GM23248 (cell line): ENCODE data around the gene PRSS56. TPM values are rescaled to one million over a fixed set of nuclear protein-coding genes. Genes with fewer than 3 reads are reported as not detected.
"Not testable (repeated sequence)": the region's sequence is repeated elsewhere in the genome, so short reads cannot be mapped to it uniquely, and the experiment has no call there.

Experiments
- DNase-seq: peaks from one replicate; pipeline ENCODE4 v3.0.0-alpha.2; 2015
- H2AFZ ChIP-seq: fragments of 200-600 bp; sonication (generic); 2 replicates; pipeline ENCODE4 v1.6.1; 2016; ENCODE audit warnings: antibody characterized with exemption
- H3F3A ChIP-seq: fragments of 200-600 bp; sonication (generic); 2 replicates; pipeline ENCODE4 v1.6.1; 2016; ENCODE audit warnings: mild to moderate bottlenecking, antibody characterized with exemption, mixed run types; ENCODE audit not compliant: insufficient read depth
- H3K27ac ChIP-seq: fragments of 200-600 bp; sonication (generic); 2 replicates; pipeline ENCODE4 v1.5.1; 2016; ENCODE audit warnings: mild to moderate bottlenecking
- H3K27me3 ChIP-seq: fragments of 200-600 bp; sonication (generic); replicated peaks from 2 replicates; pipeline ENCODE4 v1.6.1; 2016; ENCODE audit warnings: mild to moderate bottlenecking; ENCODE audit not compliant: insufficient read depth
- H3K36me3 ChIP-seq: fragments of 200-600 bp; sonication (generic); 2 replicates; pipeline ENCODE4 v1.6.1; 2016; ENCODE audit warnings: low read depth, mild to moderate bottlenecking
- H3K4me1 ChIP-seq: fragments of 200-600 bp; sonication (generic); 2 replicates; pipeline ENCODE4 v1.6.1; 2016; ENCODE audit warnings: mild to moderate bottlenecking; ENCODE audit not compliant: insufficient read depth
- H3K4me2 ChIP-seq: fragments of 200-600 bp; sonication (generic); one replicate; pipeline ENCODE4 v1.6.1; 2016; ENCODE audit warnings: mild to moderate bottlenecking; ENCODE audit not compliant: unreplicated experiment
- H3K4me3 ChIP-seq: fragments of 200-600 bp; sonication (generic); 2 replicates; pipeline ENCODE4 v1.5.1; 2016; ENCODE audit warnings: mild to moderate bottlenecking
- H3K79me2 ChIP-seq: fragments of 200-600 bp; sonication (generic); 2 replicates; pipeline ENCODE4 v1.6.1; 2016; ENCODE audit warnings: mild to moderate bottlenecking; ENCODE audit not compliant: insufficient read depth
- H3K9ac ChIP-seq: fragments of 200-600 bp; sonication (generic); 2 replicates; pipeline ENCODE4 v1.6.1; 2016; ENCODE audit warnings: mild to moderate bottlenecking
- H3K9me2 ChIP-seq: fragments of 200-600 bp; sonication (generic); 2 replicates; pipeline ENCODE4 v1.6.1; 2016; ENCODE audit warnings: mixed run types, mild to moderate bottlenecking, moderate library complexity; ENCODE audit not compliant: insufficient read depth
- H3K9me3 ChIP-seq: fragments of 200-600 bp; sonication (generic); one replicate; pipeline ENCODE4 v1.6.1; 2017; ENCODE audit warnings: low read depth
- H4K20me1 ChIP-seq: fragments of 200-600 bp; sonication (generic); 2 replicates; pipeline ENCODE4 v1.6.0; 2016; ENCODE audit not compliant: insufficient read depth
- EZH2 ChIP-seq: fragments of 200-600 bp; sonication (generic); IDR thresholded peaks from 2 replicates; pipeline ENCODE4 v1.6.1; 2018; ENCODE audit warnings: antibody characterized with exemption, mild to moderate bottlenecking; ENCODE audit not compliant: insufficient read depth, poor library complexity, severe bottlenecking
- EZH2phosphoT487 ChIP-seq: fragments of 200-600 bp; sonication (generic); IDR thresholded peaks from 2 replicates; pipeline ENCODE4 v1.6.1; 2018; ENCODE audit warnings: antibody characterized with exemption, moderate library complexity, mild to moderate bottlenecking, low read depth; ENCODE audit not compliant: insufficient read depth
- WGBS, 2 experiments: methylation state at CpG; one replicate each; pipeline ENCODE4 v1.1.6; 2015 to 2017; ENCODE audit warnings: low lambda C conversion rate in 2 of 2, low coverage in 1 of 2; ENCODE audit errors: missing lambda C conversion rate in 2 of 2; 5-methylcytosine and 5-hydroxymethylcytosine counted together
- in situ Hi-C: fragments of 300-500 bp; cut with MboI; formaldehyde crosslinking; loops from 2 replicates; pipeline ENCODE4 v1.15.0; 2020
- polyA plus RNA-seq: library from polyadenylated mRNA; unstranded; fragments of >200 nt; fragmentation: Nextera tagmentation; extraction: Ambion mirVana; gene quantifications from 2 replicates; pipeline ENCODE4 v1.2.1, GENCODE V29; 2016
- total RNA-seq: library from RNA; depleted of rRNA; stranded (reverse); fragments of >200 nt; shearing (Covaris generic); gene quantifications from 2 replicates; pipeline ENCODE4 v1.2.3, GENCODE V29; 2014

Gene PRSS56
- total and polyA plus RNA-seq, 2 experiments from 2014 or later: not detected

DNA sequence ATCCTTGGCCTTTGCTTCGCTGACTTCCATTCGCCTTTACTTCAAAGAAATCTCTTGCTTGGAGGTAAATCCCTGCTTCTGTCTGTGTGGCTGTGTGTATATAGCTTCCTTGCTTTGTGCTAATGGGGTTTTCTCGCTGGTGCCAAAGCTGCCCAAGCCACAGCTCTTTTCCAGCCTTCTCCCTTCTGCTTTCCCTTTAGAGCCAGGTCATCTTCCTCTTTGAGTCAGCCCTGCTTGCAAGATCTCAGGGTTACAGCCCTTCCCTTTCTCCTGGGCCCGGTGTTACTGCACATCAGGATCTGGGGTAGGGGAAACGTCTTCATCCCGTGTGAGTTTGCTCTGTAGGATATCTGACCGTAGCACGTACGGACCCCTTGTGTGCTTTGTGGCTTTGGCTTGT is 49.4 kb downstream of the PRSS56 start:
- 97 to 98% methylated on average over 9 of the region's 9 CpGs for WGBS, 2 experiments

DNA sequence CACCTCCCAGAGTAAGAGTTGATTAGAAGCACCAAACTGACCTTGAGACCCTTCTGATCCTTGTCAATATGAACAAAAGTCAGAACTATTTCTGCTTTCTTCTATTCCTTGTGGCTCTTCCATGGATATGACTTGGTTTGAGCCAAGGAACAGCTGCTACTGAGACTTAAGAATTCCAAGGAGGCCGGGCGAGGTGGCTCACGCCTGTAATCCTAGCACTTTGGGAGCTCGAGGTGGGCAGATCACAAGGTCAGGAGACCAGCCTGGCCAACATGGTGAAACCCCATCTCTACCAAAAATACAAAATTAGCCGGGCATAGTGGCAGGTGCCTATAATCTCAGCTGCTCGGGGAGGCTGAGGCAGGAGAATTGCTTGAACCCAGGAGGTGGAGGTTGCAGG is 50.3 kb downstream of the PRSS56 start:
- H3K9ac ChIP-seq, H2AFZ ChIP-seq, H3K27ac ChIP-seq, H3K4me2 ChIP-seq, H3K9me3 ChIP-seq, H4K20me1 ChIP-seq, DNase-seq, in situ Hi-C loops, H3K4me3 ChIP-seq, H3K9me2 ChIP-seq, H3K27me3 ChIP-seq: not testable (repeated sequence)
- H3K79me2 ChIP-seq: peaks cover 13% of the 10 kb centered on the region; the same call in 1 of the 2 replicates
- WGBS, 2 experiments: 97 to 98% methylated on average over 6 of the region's 6 CpGs
- peaks cover 19% of the 10 kb centered on the region for H3F3A ChIP-seq
- H3K36me3 ChIP-seq: peaks cover 50% of the 10 kb centered on the region
- H3K4me1 ChIP-seq: peaks cover 24% of the 10 kb centered on the region

More for the DNA sequence above, 49.4 kb downstream of the PRSS56 start:
- H4K20me1 ChIP-seq: no peaks in the 10 kb centered on the region
- H3K9me2 ChIP-seq: no peaks in the 10 kb centered on the region
- peaks cover 13% of the 10 kb centered on the region; the same call in 1 of the 2 replicates for H3K79me2 ChIP-seq
- no peak overlapping the region for H3K4me2 ChIP-seq
- no peak overlapping the region for H3K27ac ChIP-seq
- peaks cover 21% of the 10 kb centered on the region for H3K4me1 ChIP-seq
- in situ Hi-C loops: no loop called here
- no peak overlapping the region for H3K4me3 ChIP-seq
- H2AFZ ChIP-seq: no peak overlapping the region
- H3K9me3 ChIP-seq: no peaks in the 10 kb centered on the region
- DNase-seq: no peak
- TF ChIP-seq EZH2phosphoT487 (no peak), EZH2 (no peak)
- H3F3A ChIP-seq: peaks cover 19% of the 10 kb centered on the region
- H3K9ac ChIP-seq: no peak overlapping the region
- peaks cover 50% of the 10 kb centered on the region for H3K36me3 ChIP-seq
- no peaks in the 10 kb centered on the region for H3K27me3 ChIP-seq

DNA sequence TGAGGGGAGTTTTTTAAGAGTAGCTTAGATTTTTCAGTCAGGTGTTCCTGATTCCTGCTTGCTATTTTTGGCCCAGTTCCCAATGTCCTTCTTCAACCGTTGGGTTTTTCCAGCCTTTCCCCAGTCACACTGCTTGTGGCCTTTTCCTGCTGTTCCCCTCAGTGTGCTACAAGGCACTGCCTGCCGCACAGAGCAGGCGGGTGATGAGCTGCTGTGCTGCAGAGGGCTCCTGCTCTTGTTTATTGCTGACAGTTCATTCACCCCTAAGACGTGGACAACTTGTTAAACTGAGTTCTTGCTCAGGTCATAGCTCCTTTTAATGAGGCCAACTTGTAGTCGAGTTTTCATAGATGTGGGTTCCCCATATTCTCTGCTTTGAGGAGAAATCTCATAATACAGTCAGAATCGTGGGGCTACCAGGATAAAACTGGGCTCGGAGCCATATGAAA is 50.9 kb downstream of the PRSS56 start:
- Histone ChIP-seq H3K4me2 (no peak overlapping the region), H3K4me3 (no peak overlapping the region), H3K79me2 (peaks cover 13% of the 10 kb centered on the region; the same call in 1 of the 2 replicates), H3F3A (peaks cover 19% of the 10 kb centered on the region), H4K20me1 (no peaks in the 10 kb centered on the region), H3K4me1 (peaks cover 24% of the 10 kb centered on the region), H2AFZ (no peak overlapping the region), H3K9me3 (no peaks in the 10 kb centered on the region), H3K36me3 (peaks cover 47% of the 10 kb centered on the region), H3K9me2 (no peaks in the 10 kb centered on the region), H3K9ac (no peak overlapping the region), H3K27ac (no peak overlapping the region), H3K27me3 (no peaks in the 10 kb centered on the region)
- no peak for DNase-seq
- in situ Hi-C loops: no loop called here
- TF ChIP-seq EZH2phosphoT487 (no peak), EZH2 (no peak)
- WGBS, 2 experiments: 74 to 75% methylated on average over 7 of the region's 7 CpGs

DNA sequence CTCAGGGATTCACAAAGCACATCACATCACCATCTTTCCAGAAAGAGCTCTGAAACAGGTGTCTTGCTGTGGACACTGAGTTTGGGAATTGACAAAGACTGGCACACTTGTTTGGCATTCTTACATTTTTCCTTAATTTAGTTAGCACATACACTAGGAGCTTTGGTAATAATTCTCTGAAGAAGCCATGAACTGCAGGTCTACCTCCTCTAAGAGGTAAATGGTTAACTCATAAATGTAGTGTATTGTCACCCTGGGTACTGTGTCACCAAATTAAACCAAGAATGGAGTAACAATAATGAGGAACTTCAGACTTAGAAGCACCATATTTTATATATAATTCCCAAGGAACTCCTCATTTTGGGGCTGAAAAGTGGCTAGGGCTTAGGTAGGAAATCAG is 52.9 kb downstream of the PRSS56 start:
- Histone ChIP-seq H3K4me3 (no peak overlapping the region), H3K79me2 (peaks cover 13% of the 10 kb centered on the region; the same call in 1 of the 2 replicates), H3K9me3 (no peaks in the 10 kb centered on the region), H3K9ac (no peak overlapping the region), H3K27me3 (no peaks in the 10 kb centered on the region), H3K27ac (no peak overlapping the region), H4K20me1 (no peaks in the 10 kb centered on the region), H3K36me3 (peaks cover 29% of the 10 kb centered on the region), H3F3A (peaks cover 7% of the 10 kb centered on the region), H3K9me2 (no peaks in the 10 kb centered on the region), H2AFZ (no peak overlapping the region), H3K4me1 (peaks cover 15% of the 10 kb centered on the region), H3K4me2 (no peak overlapping the region)
- TF ChIP-seq EZH2: no peak
- TF ChIP-seq EZH2phosphoT487: no peak
- no peak for DNase-seq
- in situ Hi-C loops: no loop called here
